Neutrophil (primary cell): ENCODE results near the gene TMIGD3.
A peak's percentile ranks its signal among the peaks of the same experiment; 100 is the strongest.

Source experiments
- H3K27ac ChIP-seq: fragments of 200-600 bp; sonication (generic); 2 replicates; pipeline ENCODE4 v1.5.1; 2016; ENCODE audit warnings: mild to moderate bottlenecking, moderate library complexity
- H3K27me3 ChIP-seq: fragments of 200-600 bp; sonication (generic); 2 replicates; pipeline ENCODE4 v1.6.0; 2016; ENCODE audit warnings: mild to moderate bottlenecking
- H3K36me3 ChIP-seq: fragments of 200-600 bp; sonication (generic); 2 replicates; pipeline ENCODE4 v1.5.1; 2017
- H3K4me1 ChIP-seq, 2 experiments: fragments of 200-600 bp in 1 of 2; sonication (generic) in 1 of 2; 1 replicate in 1 of 2; 2 replicates in 1 of 2; pipeline versions ENCODE4 v1.5.1 to v1.6.1; 2013 to 2016; ENCODE audit warnings: low read depth in 1 of 2, low read length in 1 of 2, mild to moderate bottlenecking in 1 of 2, moderate library complexity in 1 of 2; ENCODE audit not compliant: control insufficient read depth in 1 of 2, insufficient read depth in 1 of 2
- H3K4me3 ChIP-seq, 2 experiments: fragments of 200-600 bp in 1 of 2; sonication (generic) in 1 of 2; 1 replicate in 1 of 2; 2 replicates in 1 of 2; pipeline ENCODE4 v1.5.1; 2013 to 2016; ENCODE audit warnings: low read depth in 1 of 2, low read length in 1 of 2, mild to moderate bottlenecking in 1 of 2, moderate library complexity in 1 of 2
- H3K9me3 ChIP-seq: fragments of 200-600 bp; sonication (generic); 2 replicates; pipeline ENCODE4 v1.5.1; 2016
- TF ChIP-seq, protein P1 (sequence below): fragments of 200-600 bp; sonication (generic); IDR thresholded peaks from 2 replicates; pipeline ENCODE4 v1.5.1; 2016; ENCODE audit warnings: antibody characterized with exemption

Gene TMIGD3

DNA sequence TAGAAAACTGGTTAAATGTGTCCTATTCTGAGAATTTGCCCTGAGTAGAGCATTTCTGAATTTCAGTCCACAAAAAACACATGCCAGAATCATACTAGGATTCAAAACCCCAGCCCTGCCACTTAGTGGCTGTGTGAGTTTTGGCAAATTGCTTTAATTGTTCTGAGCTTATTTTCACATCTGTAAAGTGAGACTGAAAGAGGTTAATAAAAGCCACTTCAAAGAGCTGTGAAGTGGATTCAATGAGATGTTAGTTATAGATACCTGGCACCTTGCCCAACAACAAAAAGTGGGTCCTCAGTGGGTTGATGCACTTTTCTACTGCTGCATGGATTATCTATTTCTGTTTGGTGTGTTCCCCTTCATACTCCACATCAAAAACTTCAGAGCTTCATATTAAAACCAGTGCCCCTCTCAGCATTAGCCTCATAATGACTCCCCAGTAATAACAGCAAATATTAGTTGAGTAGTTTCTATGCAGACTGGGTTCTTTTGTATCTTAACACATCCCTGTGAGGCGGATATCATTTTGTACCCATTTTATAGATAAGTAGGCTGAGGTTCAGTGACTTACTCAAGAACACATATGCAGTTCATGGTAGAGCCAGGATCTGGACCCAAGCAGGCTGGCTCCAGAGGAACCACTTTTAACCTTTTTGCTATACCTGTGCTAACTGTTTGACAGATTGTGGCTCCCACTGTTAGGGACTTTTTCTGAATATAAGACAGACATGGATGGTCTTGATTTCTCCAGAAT lies 14.2 kb upstream of the TMIGD3 start:
- no peaks in the 10 kb centered on the region for H3K27me3 ChIP-seq
- no peaks in the 10 kb centered on the region for H3K9me3 ChIP-seq
- H3K36me3 ChIP-seq, result no peaks in the 10 kb centered on the region
- peaks cover 21% of the 10 kb centered on the region in 2 experiments for H3K4me1 ChIP-seq
- H3K27ac ChIP-seq, result no peak overlapping the region
- no peak overlapping the region for H3K4me3 ChIP-seq
- TF ChIP-seq, protein P1, sequence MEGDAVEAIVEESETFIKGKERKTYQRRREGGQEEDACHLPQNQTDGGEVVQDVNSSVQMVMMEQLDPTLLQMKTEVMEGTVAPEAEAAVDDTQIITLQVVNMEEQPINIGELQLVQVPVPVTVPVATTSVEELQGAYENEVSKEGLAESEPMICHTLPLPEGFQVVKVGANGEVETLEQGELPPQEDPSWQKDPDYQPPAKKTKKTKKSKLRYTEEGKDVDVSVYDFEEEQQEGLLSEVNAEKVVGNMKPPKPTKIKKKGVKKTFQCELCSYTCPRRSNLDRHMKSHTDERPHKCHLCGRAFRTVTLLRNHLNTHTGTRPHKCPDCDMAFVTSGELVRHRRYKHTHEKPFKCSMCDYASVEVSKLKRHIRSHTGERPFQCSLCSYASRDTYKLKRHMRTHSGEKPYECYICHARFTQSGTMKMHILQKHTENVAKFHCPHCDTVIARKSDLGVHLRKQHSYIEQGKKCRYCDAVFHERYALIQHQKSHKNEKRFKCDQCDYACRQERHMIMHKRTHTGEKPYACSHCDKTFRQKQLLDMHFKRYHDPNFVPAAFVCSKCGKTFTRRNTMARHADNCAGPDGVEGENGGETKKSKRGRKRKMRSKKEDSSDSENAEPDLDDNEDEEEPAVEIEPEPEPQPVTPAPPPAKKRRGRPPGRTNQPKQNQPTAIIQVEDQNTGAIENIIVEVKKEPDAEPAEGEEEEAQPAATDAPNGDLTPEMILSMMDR, result no peak

DNA sequence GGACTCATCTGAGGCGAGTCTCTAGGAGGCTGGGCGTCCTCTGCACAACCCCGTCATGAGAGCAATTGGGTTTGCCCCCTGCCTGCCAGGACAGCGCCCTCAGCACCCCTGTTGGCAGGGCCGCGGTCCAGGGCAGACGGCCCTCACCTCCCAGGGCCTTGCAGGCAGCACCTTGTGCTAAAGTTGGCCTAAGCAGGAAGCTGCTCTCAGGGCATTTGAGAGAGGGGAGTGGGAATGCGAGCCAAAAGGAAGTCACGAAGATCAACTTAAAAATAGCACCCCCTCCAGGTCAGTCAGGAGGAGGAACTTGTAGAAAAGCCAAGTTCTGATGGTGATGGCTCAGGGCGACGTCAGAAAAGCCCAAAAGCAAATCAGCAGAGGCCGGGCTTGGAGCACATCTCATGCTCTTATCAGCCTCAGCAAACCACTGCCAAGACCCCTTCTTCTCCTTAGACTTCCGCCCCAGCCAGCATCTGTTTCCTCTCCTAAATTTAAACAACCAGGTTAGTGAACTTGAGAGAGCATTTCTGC lies 12.6 kb upstream of the TMIGD3 start:
- TF ChIP-seq, protein P1, result peak; percentile 69
- Histone ChIP-seq H3K4me3 (peak overlapping the region; percentile 70 to 86), H3K27ac (peak overlapping the region; percentile 96), H3K9me3 (no peaks in the 10 kb centered on the region), H3K27me3 (no peaks in the 10 kb centered on the region), H3K4me1 (peaks cover 21% of the 10 kb centered on the region in 2 experiments), H3K36me3 (no peaks in the 10 kb centered on the region)

DNA sequence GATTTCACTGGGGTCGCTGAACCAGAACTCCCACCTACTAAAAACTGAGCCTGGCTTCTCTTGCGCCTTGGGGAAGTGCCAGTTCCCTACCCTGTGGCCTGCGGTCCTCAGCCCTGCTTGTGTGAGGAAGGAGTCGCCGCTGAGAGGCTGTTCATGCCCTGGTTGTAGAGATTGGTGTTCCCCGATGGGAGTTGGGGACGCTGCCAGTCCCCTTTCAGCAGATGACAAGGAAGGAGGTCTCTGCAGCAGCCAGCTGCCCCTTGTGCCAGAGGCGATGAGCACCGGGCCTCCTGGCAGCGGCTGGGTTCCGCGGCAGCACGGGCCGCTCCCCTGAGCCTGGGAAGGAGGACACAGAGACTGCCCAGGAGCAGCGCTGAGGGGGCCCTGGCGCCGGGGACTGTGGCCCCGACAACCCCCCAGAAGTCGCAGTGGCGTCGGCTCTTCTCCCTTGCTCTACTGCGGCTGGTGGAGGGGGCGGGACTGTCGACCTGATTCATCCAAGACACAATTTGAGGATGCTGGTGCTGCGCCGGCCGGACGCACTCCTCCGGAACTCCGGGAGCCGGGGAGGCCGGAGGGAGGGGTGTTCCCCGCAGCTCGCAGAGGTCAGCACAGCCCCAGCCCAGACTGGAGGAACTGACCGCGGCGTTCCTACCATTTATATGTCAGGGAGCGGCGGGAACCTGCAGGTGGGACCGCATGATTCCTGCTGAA lies 12.0 kb upstream of the TMIGD3 start:
- no peaks in the 10 kb centered on the region for H3K36me3 ChIP-seq
- peak overlapping the region; percentile 96 for H3K27ac ChIP-seq
- TF ChIP-seq, protein P1, result no peak
- H3K4me3 ChIP-seq, result peak overlapping the region; percentile 70 to 86
- H3K27me3 ChIP-seq, result no peaks in the 10 kb centered on the region
- H3K9me3 ChIP-seq, result no peaks in the 10 kb centered on the region
- peaks cover 21% of the 10 kb centered on the region in 2 experiments for H3K4me1 ChIP-seq

DNA sequence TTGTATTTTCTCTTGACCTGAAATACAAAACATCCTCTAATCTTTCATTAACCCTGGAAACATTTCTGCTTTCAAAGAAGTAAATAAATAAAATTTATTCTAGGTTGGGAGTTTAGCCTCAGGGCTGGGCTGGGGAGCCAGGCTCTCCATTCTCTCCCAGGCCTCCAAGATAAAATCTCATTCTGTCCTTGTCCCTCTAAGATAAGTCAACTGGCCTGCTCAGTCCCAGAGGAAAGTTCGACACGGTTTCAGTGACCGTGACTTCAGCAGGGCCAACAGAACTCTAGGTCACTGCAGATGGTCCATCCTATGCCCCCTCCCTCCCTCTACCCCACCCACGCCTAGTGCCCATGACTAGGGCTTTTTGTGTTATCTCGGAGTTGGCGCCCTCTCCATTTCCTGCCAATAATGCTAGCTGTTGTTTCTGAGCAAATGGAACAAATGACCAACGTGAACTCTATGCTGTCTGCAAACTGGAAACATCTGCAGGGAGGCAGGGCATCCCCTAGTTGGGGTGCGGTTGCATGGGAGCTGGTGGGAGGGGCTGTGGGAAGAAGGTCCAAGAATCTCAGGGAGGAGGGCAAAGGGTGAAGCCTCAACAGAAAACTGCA lies 10.1 kb upstream of the TMIGD3 start:
- H3K27me3 ChIP-seq, result no peaks in the 10 kb centered on the region
- H3K9me3 ChIP-seq, result no peaks in the 10 kb centered on the region
- H3K4me3 ChIP-seq, result no peak overlapping the region
- peaks cover 35 to 37% of the 10 kb centered on the region in 2 experiments for H3K4me1 ChIP-seq
- TF ChIP-seq, protein P1, result no peak
- H3K27ac ChIP-seq, result no peak overlapping the region
- H3K36me3 ChIP-seq, result no peaks in the 10 kb centered on the region

DNA sequence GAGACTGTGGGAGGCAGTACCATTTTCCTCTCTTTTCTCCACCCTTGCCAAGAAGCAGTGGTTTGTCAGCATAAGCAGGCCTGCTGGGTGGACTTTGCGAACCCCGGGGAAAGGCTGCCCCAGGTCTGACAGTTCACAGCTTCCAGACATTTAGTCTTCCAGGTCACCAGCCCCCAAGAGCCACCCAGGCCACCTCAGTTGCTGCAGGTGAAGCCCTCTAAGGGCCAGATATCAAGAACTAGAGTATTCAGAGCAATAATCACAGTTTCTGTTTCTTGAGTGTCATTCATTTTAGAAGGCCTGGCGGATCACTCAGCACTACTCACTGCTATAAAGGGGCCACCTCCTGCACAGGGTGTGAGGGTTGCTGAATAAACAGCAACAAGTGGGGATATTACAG lies 9.5 kb upstream of the TMIGD3 start:
- no peaks in the 10 kb centered on the region for H3K9me3 ChIP-seq
- H3K36me3 ChIP-seq, result no peaks in the 10 kb centered on the region
- H3K27me3 ChIP-seq, result no peaks in the 10 kb centered on the region
- no peak overlapping the region for H3K27ac ChIP-seq
- TF ChIP-seq, protein P1, result no peak
- H3K4me1 ChIP-seq, result peaks cover 41 to 42% of the 10 kb centered on the region in 2 experiments
- H3K4me3 ChIP-seq, result no peak overlapping the region
